Thoracic aorta (tissue), 2 donors: ENCODE results near the gene RSPO1. TPM values are rescaled to one million over a fixed set of nuclear protein-coding genes. Genes with fewer than 3 reads are reported as not detected.

Source experiments
- ATAC-seq: fragments of 150-250 bp; one replicate; pipeline ENCODE4 v1.8.0; 2017; ENCODE audit warnings: low read depth; ENCODE audit not compliant: insufficient number of reproducible peaks, low FRiP score
- DNase-seq: peaks from one replicate; pipeline ENCODE4 v3.0.0-alpha.2; 2020; ENCODE audit warnings: low spot score
- H3K27ac ChIP-seq, 2 donors: fragments of 200-600 bp; sonication (generic); 1 replicate in 1 of 2; 2 replicates in 1 of 2; pipeline ENCODE4 v1.5.1; 2016; ENCODE audit warnings: mild to moderate bottlenecking in 2 of 2, moderate library complexity in 2 of 2
- H3K27me3 ChIP-seq: fragments of 200-600 bp; sonication (generic); replicated peaks from 2 replicates; pipeline ENCODE4 v1.6.0; 2016; ENCODE audit warnings: mild to moderate bottlenecking; ENCODE audit not compliant: insufficient read depth
- H3K36me3 ChIP-seq: fragments of 200-600 bp; sonication (generic); one replicate; pipeline ENCODE4 v1.5.1; 2016
- H3K4me1 ChIP-seq, 2 donors: fragments of 200-600 bp; sonication (generic); 1 replicate in 1 of 2; 2 replicates in 1 of 2; pipeline versions ENCODE4 v1.5.1 to v1.6.0; 2016; ENCODE audit warnings: low read depth in 2 of 2, mild to moderate bottlenecking in 1 of 2; ENCODE audit not compliant: control insufficient read depth in 1 of 2
- H3K4me3 ChIP-seq: fragments of 200-600 bp; sonication (generic); 2 replicates; pipeline ENCODE4 v1.5.1; 2016; ENCODE audit warnings: mild to moderate bottlenecking
- H3K9me3 ChIP-seq: fragments of 200-600 bp; sonication (generic); 2 replicates; pipeline ENCODE4 v1.5.1; 2016
- CTCF ChIP-seq: fragments of 200-600 bp; sonication (generic); IDR thresholded peaks from one replicate; pipeline ENCODE4 v1.5.1; 2019; ENCODE audit warnings: antibody characterized with exemption
- total RNA-seq, 2 donors: library from RNA; depleted of rRNA; stranded (reverse); fragments of >200 nt; gene quantifications; one replicate each; pipeline versions ENCODE4 v1.1.0 to v1.2.3, GENCODE V29; 2016

RSPO1 gene
- total RNA-seq, 2 donors from 2014 or later = 0.42 to 0.95 TPM

- no peak for ATAC-seq
- no peak for TF ChIP-seq CTCF
- no peak for DNase-seq
- H3K27ac ChIP-seq = no peak overlapping the region
- no peaks in the 10 kb centered on the region for H3K27me3 ChIP-seq
- peaks cover 44% of the 10 kb centered on the region for H3K36me3 ChIP-seq
- no peaks in the 10 kb centered on the region for H3K9me3 ChIP-seq
- no peaks in the 10 kb centered on the region for H3K4me1 ChIP-seq
- H3K4me3 ChIP-seq = no peak overlapping the region
These were observed 64.0 kb downstream of the RSPO1 start for GRCh38 chr1:37570528-37571334.

DNA sequence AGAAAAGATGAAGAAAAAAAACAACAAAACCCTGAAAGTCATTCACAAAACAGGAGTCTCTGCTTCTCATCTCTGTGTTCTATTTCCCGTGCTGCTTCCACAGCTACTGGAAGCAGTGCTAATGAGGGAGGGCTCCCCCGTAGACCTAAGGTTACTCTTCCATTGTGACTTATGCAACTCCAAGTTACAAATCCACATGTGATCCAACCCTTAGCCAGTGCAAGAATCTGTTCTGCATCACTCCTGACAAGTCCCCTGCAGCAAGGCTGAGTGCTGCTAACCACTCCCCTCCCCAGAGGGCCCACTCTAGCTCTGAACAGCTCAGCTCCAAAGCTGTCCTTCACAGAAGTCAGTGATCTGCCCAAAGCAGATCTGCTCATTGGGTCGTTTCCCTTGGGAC, 67.7 kb downstream of the RSPO1 start:
- ATAC-seq (no peak), DNase-seq (no peak)
- Histone ChIP-seq H3K36me3 (peaks cover 25% of the 10 kb centered on the region), H3K9me3 (no peaks in the 10 kb centered on the region), H3K27ac (no peak overlapping the region), H3K4me3 (no peak overlapping the region), H3K27me3 (no peaks in the 10 kb centered on the region), H3K4me1 (no peaks in the 10 kb centered on the region)
- TF ChIP-seq CTCF = no peak

DNA sequence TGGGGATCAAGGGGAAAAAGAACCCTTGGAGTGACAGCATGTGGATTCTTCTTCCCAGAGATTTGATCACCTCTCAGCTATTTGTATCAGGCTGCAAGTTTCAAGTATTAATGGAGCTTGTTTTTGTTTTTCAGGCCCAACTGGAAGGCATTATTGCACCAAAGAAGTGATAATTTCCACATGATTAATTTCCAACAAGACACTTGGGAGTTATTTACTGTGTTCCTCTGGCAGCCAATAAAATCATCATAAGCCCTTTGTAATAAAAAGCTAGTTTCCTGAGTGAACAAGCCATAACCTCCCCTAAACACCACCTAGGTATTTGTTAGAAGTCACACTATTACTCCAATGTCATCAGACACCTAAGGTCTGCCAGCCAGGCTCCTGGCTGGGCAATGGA, 69.8 kb downstream of the RSPO1 start:
- Histone ChIP-seq H3K9me3 (no peaks in the 10 kb centered on the region), H3K4me3 (no peak overlapping the region), H3K27me3 (no peaks in the 10 kb centered on the region), H3K36me3 (peaks cover 23% of the 10 kb centered on the region), H3K27ac (no peak overlapping the region), H3K4me1 (no peaks in the 10 kb centered on the region)
- no peak for TF ChIP-seq CTCF
- DNase-seq = no peak
- no peak for ATAC-seq

DNA sequence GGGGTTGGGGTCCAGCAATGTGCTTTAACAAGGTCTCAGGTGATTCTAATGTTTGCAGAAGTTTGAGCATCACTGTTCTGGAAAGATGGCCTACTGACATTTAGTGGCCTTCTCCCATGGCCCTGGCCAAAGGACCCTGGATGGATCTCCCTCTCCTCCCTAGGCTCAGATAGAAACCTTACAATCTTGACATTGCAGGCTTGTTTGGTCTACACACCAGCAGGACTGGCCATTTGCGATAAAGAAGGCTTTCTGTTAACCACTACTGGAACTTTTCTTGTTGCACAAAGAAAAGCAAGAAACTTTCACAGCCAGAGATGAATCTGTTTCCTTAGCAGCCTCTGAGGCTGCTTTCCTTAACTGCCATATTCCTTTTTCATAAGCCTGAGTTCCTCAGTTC, 71.7 kb downstream of the RSPO1 start:
- no peak for TF ChIP-seq CTCF

More for the DNA sequence above, 71.7 kb downstream of the RSPO1 start:
- ATAC-seq (no peak), DNase-seq (no peak)
- Histone ChIP-seq H3K36me3 (peaks cover 19% of the 10 kb centered on the region), H3K27ac (peak overlapping the region in 1 of 2 donors; percentile 48), H3K4me3 (no peak overlapping the region), H3K9me3 (no peaks in the 10 kb centered on the region), H3K4me1 (no peaks in the 10 kb centered on the region), H3K27me3 (no peaks in the 10 kb centered on the region)

Other genes starting within 250 kb of the RSPO1 start
- 10 to 100 TPM; 22.1 to 32.4 TPM for gene ZC3H12A, start 160.3 kb downstream of the RSPO1 start, total RNA-seq
- gene MEAF6, start 120.1 kb downstream of the RSPO1 start, total RNA-seq = 10 to 100 TPM; 43.9 to 68.8 TPM
- gene SNIP1, start 80.6 kb downstream of the RSPO1 start, total RNA-seq = 10 to 100 TPM; 12.3 to 26.2 TPM
- gene DNALI1, start 78.0 kb downstream of the RSPO1 start, total RNA-seq = 1 to 10 TPM; 2.6 to 6.5 TPM
- 10 to 100 TPM; 37.0 to 53.6 TPM for gene GNL2, start 39.0 kb downstream of the RSPO1 start, total RNA-seq
- under 1 TPM; 0.27 to 0.35 TPM for gene CDCA8, start 57.6 kb upstream of the RSPO1 start, total RNA-seq
- gene EPHA10, start 130.2 kb upstream of the RSPO1 start, total RNA-seq = not detected
- gene MANEAL, start 159.0 kb upstream of the RSPO1 start, total RNA-seq = 1 to 10 TPM; 1.8 TPM
- gene C1orf122, start 172.9 kb upstream of the RSPO1 start, total RNA-seq = 10 to 100 TPM; 33.9 to 96.0 TPM
- 1 to 10 TPM; 8.7 to 9.7 TPM for gene YRDC, start 173.3 kb upstream of the RSPO1 start, total RNA-seq
- 1 to 10 TPM; 4.5 to 9.3 TPM for gene MTF1, start 224.7 kb upstream of the RSPO1 start, total RNA-seq